Epithelial cell of proximal tubule (primary cell): ENCODE measurements around the gene TRIP11. TPM values are rescaled to one million over a fixed set of nuclear protein-coding genes. Genes with fewer than 3 reads are reported as not detected.

Experiments used
- DNase-seq: peaks from one replicate; pipeline ENCODE4 v3.0.0-alpha.2; 2011; ENCODE audit warnings: low read depth
- H3K4me3 ChIP-seq: 2 replicates; pipeline ENCODE4 v1.5.1; 2011; ENCODE audit warnings: low read depth, mild to moderate bottlenecking, low read length
- total RNA-seq: library from RNA; depleted of rRNA; stranded (reverse); fragments of >200 nt; gene quantifications from 2 replicates; pipeline ENCODE4 v1.2.3, GENCODE V29; 2015
- TF ChIP-seq, protein P1 (sequence below): conservative IDR thresholded peaks from 2 replicates; pipeline ENCODE4 v1.5.1; 2012; ENCODE audit warnings: low read depth, mild to moderate bottlenecking, low read length

The TRIP11 gene
- total RNA-seq, 1 donor from 2014 or later, result 12.0 TPM

DNA sequence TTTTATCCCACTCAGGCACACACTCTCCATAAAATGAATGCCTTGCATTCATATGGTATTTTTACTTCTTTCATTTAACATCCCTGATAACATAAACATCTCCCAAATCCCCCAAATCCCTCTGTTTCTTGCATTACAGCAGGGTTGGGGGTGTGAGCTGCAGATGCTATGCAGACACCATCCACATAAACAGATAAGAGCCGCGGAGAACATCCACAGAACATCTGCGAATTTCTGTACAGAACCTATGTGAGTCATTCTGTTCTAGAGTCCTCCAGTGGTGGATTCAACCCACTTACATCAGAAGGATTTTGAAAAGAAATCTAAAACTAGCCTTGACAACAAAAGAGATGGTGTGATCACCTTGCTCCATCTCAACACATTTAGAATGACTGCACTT is 112.7 kb downstream of the TRIP11 start:
- no peak overlapping the region for H3K4me3 ChIP-seq
- DNase-seq, result no peak
- TF ChIP-seq, protein P1, sequence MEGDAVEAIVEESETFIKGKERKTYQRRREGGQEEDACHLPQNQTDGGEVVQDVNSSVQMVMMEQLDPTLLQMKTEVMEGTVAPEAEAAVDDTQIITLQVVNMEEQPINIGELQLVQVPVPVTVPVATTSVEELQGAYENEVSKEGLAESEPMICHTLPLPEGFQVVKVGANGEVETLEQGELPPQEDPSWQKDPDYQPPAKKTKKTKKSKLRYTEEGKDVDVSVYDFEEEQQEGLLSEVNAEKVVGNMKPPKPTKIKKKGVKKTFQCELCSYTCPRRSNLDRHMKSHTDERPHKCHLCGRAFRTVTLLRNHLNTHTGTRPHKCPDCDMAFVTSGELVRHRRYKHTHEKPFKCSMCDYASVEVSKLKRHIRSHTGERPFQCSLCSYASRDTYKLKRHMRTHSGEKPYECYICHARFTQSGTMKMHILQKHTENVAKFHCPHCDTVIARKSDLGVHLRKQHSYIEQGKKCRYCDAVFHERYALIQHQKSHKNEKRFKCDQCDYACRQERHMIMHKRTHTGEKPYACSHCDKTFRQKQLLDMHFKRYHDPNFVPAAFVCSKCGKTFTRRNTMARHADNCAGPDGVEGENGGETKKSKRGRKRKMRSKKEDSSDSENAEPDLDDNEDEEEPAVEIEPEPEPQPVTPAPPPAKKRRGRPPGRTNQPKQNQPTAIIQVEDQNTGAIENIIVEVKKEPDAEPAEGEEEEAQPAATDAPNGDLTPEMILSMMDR, result no peak

GRCh38 chr14:91926131-91926890 is 113.5 kb downstream of the TRIP11 start:
- DNase-seq, result no peak
- no peak overlapping the region for H3K4me3 ChIP-seq
- TF ChIP-seq, protein P1, result no peak

DNA sequence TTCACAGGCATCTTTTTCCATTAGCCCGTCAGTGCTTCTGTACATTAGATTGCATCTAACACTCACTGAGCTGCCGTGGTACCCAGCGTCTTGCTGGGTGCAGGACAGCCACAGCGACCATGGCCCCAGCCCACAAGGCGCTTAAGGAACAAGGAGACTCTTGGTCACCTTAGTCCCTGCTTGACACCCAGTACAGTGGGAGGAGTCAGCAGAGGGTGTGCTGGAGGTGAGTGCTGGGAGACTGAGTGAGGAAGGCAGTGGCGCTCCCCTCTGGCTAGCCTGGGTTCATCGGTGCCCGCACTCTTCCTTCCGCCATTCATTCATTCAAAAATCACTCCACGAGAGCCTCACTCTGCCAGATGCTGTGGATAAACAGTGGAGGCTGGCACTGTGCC is 114.1 kb downstream of the TRIP11 start:
- H3K4me3 ChIP-seq, result no peak overlapping the region
- DNase-seq, result no peak
- TF ChIP-seq, protein P1, result no peak

GRCh38 chr14:91925001-91925726 is 114.7 kb downstream of the TRIP11 start:
- no peak for DNase-seq
- TF ChIP-seq, protein P1, result no peak
- no peak overlapping the region for H3K4me3 ChIP-seq

DNA sequence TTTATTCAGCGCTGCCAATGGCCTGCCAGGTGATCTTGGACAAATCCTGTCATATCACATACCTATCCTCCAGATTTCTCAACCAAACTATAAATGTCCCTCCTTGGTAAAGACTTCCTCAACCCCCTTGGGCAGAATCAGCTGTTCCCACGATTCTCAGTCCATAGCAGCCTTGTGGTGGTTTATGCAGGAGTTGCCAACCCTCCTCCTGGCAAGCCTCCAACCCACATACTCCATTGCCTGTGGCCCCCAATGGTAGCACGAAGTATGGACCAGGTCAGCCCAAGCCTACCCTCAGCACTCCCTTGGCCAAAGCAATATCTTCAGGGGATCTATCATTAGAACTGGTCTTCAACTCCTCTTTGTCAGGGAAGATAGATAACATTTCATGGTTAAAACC is 119.3 kb downstream of the TRIP11 start:
- DNase-seq, result no peak
- H3K4me3 ChIP-seq, result no peak overlapping the region
- TF ChIP-seq, protein P1, result no peak

GRCh38 chr14:91919814-91920213 is 120.0 kb downstream of the TRIP11 start:
- DNase-seq, result no peak
- TF ChIP-seq, protein P1, result no peak
- H3K4me3 ChIP-seq, result no peak overlapping the region
